Measurements from ENCODE around the gene RBMS1. TPM values are rescaled to one million over a fixed set of nuclear protein-coding genes. Genes with fewer than 3 reads are reported as not detected.

Gene RBMS1
- total RNA-seq, 1 experiment from 2014 or later, result 38.8 TPM

DNA sequence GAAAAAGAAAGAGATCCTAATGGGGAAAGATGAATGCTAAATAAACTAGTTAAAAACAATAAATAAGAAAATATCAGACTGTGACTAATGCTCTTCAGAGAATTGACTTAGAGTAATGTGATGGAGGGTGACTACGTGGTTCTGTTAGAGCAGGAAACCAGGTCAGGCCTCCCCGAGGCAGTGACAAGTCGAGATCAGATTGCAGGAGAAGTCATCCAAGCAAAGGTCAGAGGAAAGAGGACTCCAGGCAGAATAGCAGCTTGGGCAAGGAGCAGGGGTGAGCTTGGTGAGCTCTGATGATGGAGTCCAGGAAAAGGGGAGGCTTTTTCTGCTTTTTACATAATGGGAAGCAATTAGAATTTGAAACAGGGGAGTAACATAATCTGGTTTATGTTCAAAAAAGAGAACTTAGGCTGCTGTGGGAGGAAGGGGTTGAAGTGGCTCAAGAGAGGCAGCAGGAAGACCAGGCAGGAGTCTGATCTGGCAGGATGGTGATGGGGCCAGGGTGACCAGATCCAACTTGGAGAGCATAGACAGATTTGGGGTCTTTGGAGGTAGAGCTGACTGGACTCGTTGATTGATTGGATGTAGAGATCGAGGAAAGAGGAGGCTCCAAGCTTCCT, 266.2 kb downstream of the RBMS1 start:
- peak overlapping the region; percentile 59 for H3K4me2 ChIP-seq (ENCODE audit: low read length)
- H3K9me2 ChIP-seq (replicated peaks; ENCODE audit: low read length), result no peaks in the 10 kb centered on the region
- BruUV-seq (replicated peaks), result no TSS peak
- peaks cover 81% of the 10 kb centered on the region for H3K4me1 ChIP-seq (ENCODE audit: insufficient read depth, low read length)
- H4K20me1 ChIP-seq (ENCODE audit: low read length), result no peaks in the 10 kb centered on the region
- intact Hi-C loops (cut with micrococcal nuclease), result no loop called here
- H3K9me3 ChIP-seq (ENCODE audit: low read length), result no peaks in the 10 kb centered on the region
- no peaks in the 10 kb centered on the region for H3K27me3 ChIP-seq (ENCODE audit: low read length)
- no peaks in the 10 kb centered on the region for H3K79me2 ChIP-seq (ENCODE audit: low read length)
- peak; percentile 75 for DNase-seq
- no peak for TF ChIP-seq EZH2phosphoT487 (IDR thresholded peaks at IDR 0.05; ENCODE audit: borderline replicate concordance, low read length)
- H3F3A ChIP-seq (ENCODE audit: low read length, unreplicated experiment), result no peaks in the 10 kb centered on the region
- H3K9ac ChIP-seq (ENCODE audit: low read length), result peak overlapping the region; percentile 38; the same call in 1 of the 2 replicates
- ATAC-seq, result peak; percentile 29
- ChIA-PET CTCF (no interaction called here), POLR2A (ENCODE audit: unreplicated experiment) (no interaction called here)
- H3K4me3 ChIP-seq (ENCODE audit: low read length), result no peak overlapping the region
- H2AFZ ChIP-seq (ENCODE audit: low read length), result no peak overlapping the region
- no peaks in the 10 kb centered on the region for H3K36me3 ChIP-seq (ENCODE audit: low read depth, low read length)
- H3K27ac ChIP-seq (ENCODE audit: low read length), result peak overlapping the region; percentile 90

GRCh38 chr2:160226367-160226766, 267.2 kb downstream of the RBMS1 start:
- no peaks in the 10 kb centered on the region for H3K9me3 ChIP-seq (ENCODE audit: low read length)
- H3K4me3 ChIP-seq (ENCODE audit: low read length), result no peak overlapping the region
- CTCF ChIA-PET, result interaction anchor here (0.6 kb wide), 1 partner anchor 744 kb away, joined by 3 read pairs; no protein-coding TSS in a partner anchor
- H3K9ac ChIP-seq (ENCODE audit: low read length), result no peak overlapping the region
- POLR2A ChIA-PET (ENCODE audit: unreplicated experiment), result interaction anchor here (0.5 kb wide), 1 partner anchor 890 kb away, joined by 6 read pairs; no protein-coding TSS in a partner anchor
- no peaks in the 10 kb centered on the region for H3K27me3 ChIP-seq (ENCODE audit: low read length)
- intact Hi-C loops (cut with micrococcal nuclease), result no loop called here
- BruUV-seq (replicated peaks), result no TSS peak
- no peak for DNase-seq
- TF ChIP-seq CTCF (conservative IDR thresholded peaks at IDR 0.05; ENCODE audit: low read depth, low read length) (no peak), EZH2 (IDR thresholded peaks at IDR 0.05; ENCODE audit: low read length, unreplicated experiment) (no peak), EZH2phosphoT487 (IDR thresholded peaks at IDR 0.05; ENCODE audit: borderline replicate concordance, low read length) (no peak)
- H3K36me3 ChIP-seq (ENCODE audit: low read depth, low read length), result no peaks in the 10 kb centered on the region
- peaks cover 91% of the 10 kb centered on the region for H3K4me1 ChIP-seq (ENCODE audit: insufficient read depth, low read length)
- no peaks in the 10 kb centered on the region for H4K20me1 ChIP-seq (ENCODE audit: low read length)
- ATAC-seq, result no peak
- H2AFZ ChIP-seq (ENCODE audit: low read length), result no peak overlapping the region
- H3F3A ChIP-seq (ENCODE audit: low read length, unreplicated experiment), result no peaks in the 10 kb centered on the region
- no peaks in the 10 kb centered on the region for H3K9me2 ChIP-seq (replicated peaks; ENCODE audit: low read length)
- H3K27ac ChIP-seq (ENCODE audit: low read length), result peak overlapping the region; percentile 90; the same call in 1 of the 2 replicates
- peak overlapping the region; percentile 59; the same call in 1 of the 2 replicates for H3K4me2 ChIP-seq (ENCODE audit: low read length)
- H3K79me2 ChIP-seq (ENCODE audit: low read length), result no peaks in the 10 kb centered on the region

DNA sequence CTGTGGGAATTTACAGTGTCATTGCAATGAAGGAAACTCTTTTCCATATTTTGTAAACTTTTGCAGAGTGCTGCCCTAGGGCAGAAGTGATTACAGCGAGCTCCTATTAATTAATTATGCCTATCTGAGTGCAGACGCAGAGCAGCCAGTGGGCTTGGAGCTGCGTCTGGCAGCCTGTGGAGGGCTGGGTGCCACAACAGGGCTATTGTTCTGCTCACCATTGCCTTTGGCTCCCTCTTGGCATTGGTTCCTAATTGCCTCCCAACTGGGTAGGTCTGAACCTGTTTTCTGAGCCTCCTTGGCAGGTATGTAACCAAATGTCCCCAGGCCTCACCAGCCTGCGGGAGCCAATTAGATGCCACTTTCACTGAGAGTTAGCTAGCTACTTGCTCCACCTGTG, 267.9 kb downstream of the RBMS1 start:
- BruUV-seq (replicated peaks), result no TSS peak
- ChIA-PET CTCF (no interaction called here), POLR2A (ENCODE audit: unreplicated experiment) (no interaction called here)
- ATAC-seq (no peak), DNase-seq (peak; percentile 22)
- Histone ChIP-seq H4K20me1 (ENCODE audit: low read length) (no peaks in the 10 kb centered on the region), H3K9me2 (replicated peaks; ENCODE audit: low read length) (no peaks in the 10 kb centered on the region), H3K4me1 (ENCODE audit: insufficient read depth, low read length) (peaks cover 98% of the 10 kb centered on the region), H3K9ac (ENCODE audit: low read length) (no peak overlapping the region), H3K9me3 (ENCODE audit: low read length) (no peaks in the 10 kb centered on the region), H3K4me2 (ENCODE audit: low read length) (no peak overlapping the region), H3K27me3 (ENCODE audit: low read length) (no peaks in the 10 kb centered on the region), H3K27ac (ENCODE audit: low read length) (no peak overlapping the region), H2AFZ (ENCODE audit: low read length) (no peak overlapping the region), H3K36me3 (ENCODE audit: low read depth, low read length) (no peaks in the 10 kb centered on the region), H3K79me2 (ENCODE audit: low read length) (no peaks in the 10 kb centered on the region), H3K4me3 (ENCODE audit: low read length) (no peak overlapping the region), H3F3A (ENCODE audit: low read length, unreplicated experiment) (no peaks in the 10 kb centered on the region)
- intact Hi-C loops (cut with micrococcal nuclease), result no loop called here
- TF ChIP-seq CTCF (conservative IDR thresholded peaks at IDR 0.05; ENCODE audit: low read depth, low read length) (no peak), EZH2phosphoT487 (IDR thresholded peaks at IDR 0.05; ENCODE audit: borderline replicate concordance, low read length) (no peak), EZH2 (IDR thresholded peaks at IDR 0.05; ENCODE audit: low read length, unreplicated experiment) (no peak)
